Liver (tissue), 3 donors: ENCODE measurements around the gene NRIP1.

Experiments
- CTCF ChIP-seq: fragments of 150-350 bp; IDR thresholded peaks from 2 replicates; pipeline ENCODE4 v1.5.1; 2017; ENCODE audit warnings: improper control_type of control experiment, low read depth, low read length; ENCODE audit not compliant: missing input control
- TAF1 ChIP-seq: conservative IDR thresholded peaks from 2 replicates; pipeline ENCODE4 v1.6.1; 2016; ENCODE audit warnings: antibody characterized with exemption, mild to moderate bottlenecking
- donor health status: healthy.
- donor health status: healthy.

GRCh38 chr21:14922980-14923379, 141.8 kb downstream of the NRIP1 start:
- no peak for TF ChIP-seq CTCF
- no peak for TF ChIP-seq TAF1
